Mesenchymal stem cell (in vitro differentiated cells and primary cell): ENCODE measurements around the gene BEND5.

ENCODE experiments used
- DNase-seq: peaks from one replicate; pipeline ENCODE4 v3.0.0-alpha.2; 2013
- H2AFZ ChIP-seq: one replicate; pipeline ENCODE4 v1.6.1; 2013; ENCODE audit warnings: low read depth, mild to moderate bottlenecking, control low read depth, inconsistent platforms, low read length, moderate library complexity
- H2AK5ac ChIP-seq: 2 replicates; pipeline ENCODE4 v1.6.1; 2013; ENCODE audit warnings: low read length, moderate library complexity, mild to moderate bottlenecking, inconsistent platforms; ENCODE audit not compliant: severe bottlenecking
- H2BK120ac ChIP-seq: one replicate; pipeline ENCODE4 v1.6.1; 2013; ENCODE audit warnings: low read depth, mild to moderate bottlenecking, inconsistent platforms, low read length, moderate library complexity
- H2BK12ac ChIP-seq, 2 experiments: one replicate each; pipeline ENCODE4 v1.6.1; 2013; ENCODE audit warnings: inconsistent platforms in 2 of 2, low read length in 2 of 2, mild to moderate bottlenecking in 2 of 2, moderate library complexity in 2 of 2, control low read depth in 1 of 2
- H2BK15ac ChIP-seq: one replicate; pipeline ENCODE4 v1.6.1; 2013; ENCODE audit warnings: mild to moderate bottlenecking, low read depth, inconsistent platforms; ENCODE audit not compliant: poor library complexity, severe bottlenecking
- H2BK5ac ChIP-seq: 2 replicates; pipeline ENCODE4 v1.6.1; 2013; ENCODE audit warnings: low read depth, mild to moderate bottlenecking, low read length, control low read depth, inconsistent platforms; ENCODE audit not compliant: poor library complexity, severe bottlenecking
- H3K14ac ChIP-seq, 2 experiments: one replicate each; pipeline ENCODE4 v1.6.1; 2013; ENCODE audit warnings: inconsistent platforms in 2 of 2, low read length in 2 of 2, control low read depth in 1 of 2, mild to moderate bottlenecking in 1 of 2, moderate library complexity in 1 of 2
- H3K18ac ChIP-seq, 2 experiments: one replicate each; pipeline ENCODE4 v1.6.1; 2013; ENCODE audit warnings: inconsistent platforms in 2 of 2, low read length in 2 of 2, control low read depth in 1 of 2, low read depth in 1 of 2, mild to moderate bottlenecking in 1 of 2
- H3K23ac ChIP-seq, 2 experiments: one replicate each; pipeline ENCODE4 v1.6.1; 2013; ENCODE audit warnings: inconsistent platforms in 2 of 2, low read length in 2 of 2, mild to moderate bottlenecking in 2 of 2, moderate library complexity in 2 of 2, control low read depth in 1 of 2
- H3K27ac ChIP-seq: 2 replicates; pipeline ENCODE4 v1.5.1; 2013; ENCODE audit warnings: mild to moderate bottlenecking, moderate library complexity, low read length, control low read depth, inconsistent platforms; ENCODE audit not compliant: poor library complexity, severe bottlenecking
- H3K27me3 ChIP-seq, 2 experiments: 2 replicates each; pipeline versions ENCODE4 v1.6.1 to v1.7.0; 2013; ENCODE audit warnings: low read length in 2 of 2, mild to moderate bottlenecking in 2 of 2, moderate library complexity in 2 of 2, control low read depth in 1 of 2, inconsistent platforms in 1 of 2; ENCODE audit not compliant: control insufficient read depth in 1 of 2, insufficient read depth in 1 of 2
- H3K36me3 ChIP-seq, 2 experiments: 2 replicates each; pipeline versions ENCODE4 v1.6.1 to v1.7.0; 2013; ENCODE audit warnings: low read length in 2 of 2, control low read depth in 1 of 2, inconsistent platforms in 1 of 2, low read depth in 1 of 2, mild to moderate bottlenecking in 1 of 2; ENCODE audit not compliant: insufficient read depth in 2 of 2, control insufficient read depth in 1 of 2
- H3K4ac ChIP-seq, 2 experiments: one replicate each; pipeline ENCODE4 v1.6.1; 2013; ENCODE audit warnings: inconsistent platforms in 2 of 2, low read length in 2 of 2, mild to moderate bottlenecking in 2 of 2, moderate library complexity in 2 of 2, control low read depth in 1 of 2, low read depth in 1 of 2
- H3K4me1 ChIP-seq: 2 replicates; pipeline ENCODE4 v1.6.1; 2013; ENCODE audit warnings: low read depth, low read length, control low read depth; ENCODE audit not compliant: control insufficient read depth, insufficient read depth
- H3K4me2 ChIP-seq: 2 replicates; pipeline ENCODE4 v1.6.1; 2013; ENCODE audit warnings: low read length, mild to moderate bottlenecking, inconsistent platforms; ENCODE audit not compliant: poor library complexity, severe bottlenecking
- H3K4me3 ChIP-seq, 2 experiments: 2 replicates each; pipeline versions ENCODE4 v1.5.1 to v1.7.0; 2013; ENCODE audit warnings: low read length in 2 of 2, mild to moderate bottlenecking in 2 of 2, control low read depth in 1 of 2, low read depth in 1 of 2; ENCODE audit not compliant: insufficient read depth in 1 of 2
- H3K79me1 ChIP-seq: replicated peaks from 2 replicates; pipeline ENCODE4 v1.6.1; 2013; ENCODE audit warnings: mild to moderate bottlenecking, control low read depth, low read length, inconsistent platforms; ENCODE audit not compliant: poor library complexity, severe bottlenecking
- H3K9ac ChIP-seq: 2 replicates; pipeline ENCODE4 v1.7.0; 2013; ENCODE audit warnings: mild to moderate bottlenecking, low read length, moderate library complexity
- H3K9me3 ChIP-seq: 2 replicates; pipeline ENCODE4 v1.7.0; 2013; ENCODE audit warnings: mild to moderate bottlenecking, low read length; ENCODE audit not compliant: control insufficient read depth
- H4K8ac ChIP-seq: one replicate; pipeline ENCODE4 v1.6.1; 2013; ENCODE audit warnings: inconsistent platforms, mild to moderate bottlenecking, low read length, moderate library complexity
- H4K91ac ChIP-seq: one replicate; pipeline ENCODE4 v1.6.1; 2013; ENCODE audit warnings: mild to moderate bottlenecking, low read length, inconsistent platforms
- WGBS: methylation state at CpG from one replicate; pipeline ENCODE4 v1.1.7; 2013; ENCODE audit warnings: mixed read lengths; 5-methylcytosine and 5-hydroxymethylcytosine counted together

Gene BEND5

DNA sequence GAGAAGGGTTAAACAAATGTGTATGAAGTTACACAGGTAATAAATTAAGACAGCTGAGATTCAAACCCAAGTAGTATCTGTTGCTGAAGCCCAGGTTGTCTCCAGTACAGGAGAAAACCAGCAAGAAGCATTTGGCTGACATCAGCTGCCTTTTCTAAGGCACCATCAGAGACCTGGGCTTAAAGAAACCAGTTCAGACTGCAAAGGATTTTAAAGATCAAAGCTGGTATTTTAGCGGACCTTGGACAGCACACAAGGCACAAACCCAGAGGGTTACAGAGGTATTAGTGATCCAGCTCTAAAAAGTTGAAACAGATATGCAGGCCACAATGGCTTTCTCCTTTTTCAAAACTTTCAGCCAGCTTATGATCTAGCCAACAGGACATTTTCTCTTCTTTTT, 23.4 kb downstream of the BEND5 start:
- Histone ChIP-seq H3K4ac (no peak overlapping the region), H3K18ac (no peak overlapping the region), H4K91ac (no peak overlapping the region), H2BK120ac (no peak overlapping the region), H3K14ac (no peak overlapping the region), H3K27me3 (no peaks in the 10 kb centered on the region), H3K27ac (no peak overlapping the region), H3K9ac (no peak overlapping the region), H3K4me3 (no peak overlapping the region), H2BK15ac (no peak overlapping the region), H3K4me1 (no peaks in the 10 kb centered on the region), H3K9me3 (no peaks in the 10 kb centered on the region), H3K36me3 (peaks cover 4 to 18% of the 10 kb centered on the region in 2 experiments), H2AK5ac (no peak overlapping the region), H4K8ac (no peak overlapping the region), H2AFZ (no peak overlapping the region), H2BK5ac (no peak overlapping the region), H2BK12ac (no peak overlapping the region), H3K79me1 (no peaks in the 10 kb centered on the region), H3K23ac (no peak overlapping the region), H3K4me2 (no peak overlapping the region)
- 80% methylated on average over 1 of the region's 1 CpG for WGBS
- DNase-seq = no peak

DNA sequence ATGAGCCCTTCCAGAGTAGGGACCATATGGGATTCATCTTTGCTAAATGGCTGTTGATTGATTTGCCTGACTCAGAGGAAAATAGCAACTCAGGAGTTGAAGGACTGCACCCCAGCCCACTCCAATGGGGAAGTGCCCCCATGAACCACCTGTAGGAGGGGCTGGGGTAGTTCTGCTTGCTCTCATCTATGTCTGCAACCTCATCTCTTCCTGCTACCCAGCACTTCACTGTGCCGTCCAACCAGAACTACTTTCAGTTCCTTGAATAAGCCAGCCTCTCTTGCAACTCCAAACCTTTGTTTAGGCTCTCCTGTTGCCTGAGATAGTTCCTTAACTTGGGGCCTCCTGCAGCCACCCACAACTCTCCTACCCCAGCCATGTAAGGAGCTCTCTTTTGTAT, 26.6 kb downstream of the BEND5 start:
- H3K27ac ChIP-seq = no peak overlapping the region
- no peak overlapping the region for H4K8ac ChIP-seq
- H3K4me2 ChIP-seq = no peak overlapping the region
- H3K36me3 ChIP-seq = peaks cover 0 to 20% of the 10 kb centered on the region in 2 experiments
- no peak overlapping the region for H2BK120ac ChIP-seq
- no peak overlapping the region for H2BK12ac ChIP-seq
- no peak overlapping the region for H2BK5ac ChIP-seq
- H2AK5ac ChIP-seq = no peak overlapping the region
- no peak overlapping the region for H3K4ac ChIP-seq
- DNase-seq = no peak
- no peak overlapping the region for H4K91ac ChIP-seq
- H3K9me3 ChIP-seq = no peaks in the 10 kb centered on the region
- no peak overlapping the region for H2AFZ ChIP-seq
- H3K14ac ChIP-seq = no peak overlapping the region
- no peak overlapping the region for H3K4me3 ChIP-seq
- H2BK15ac ChIP-seq = no peak overlapping the region
- H3K23ac ChIP-seq = no peak overlapping the region
- H3K79me1 ChIP-seq = no peaks in the 10 kb centered on the region
- H3K27me3 ChIP-seq = no peaks in the 10 kb centered on the region
- no peak overlapping the region for H3K9ac ChIP-seq
- no peaks in the 10 kb centered on the region for H3K4me1 ChIP-seq
- 88% methylated on average over 1 of the region's 1 CpG for WGBS
- no peak overlapping the region for H3K18ac ChIP-seq

GRCh38 chr1:48749068-48749467, 27.6 kb downstream of the BEND5 start:
- Histone ChIP-seq H3K27ac (no peak overlapping the region), H3K4me3 (no peak overlapping the region), H3K79me1 (no peaks in the 10 kb centered on the region), H2BK12ac (no peak overlapping the region), H3K4ac (no peak overlapping the region), H4K91ac (no peak overlapping the region), H3K36me3 (peaks cover 0 to 18% of the 10 kb centered on the region in 2 experiments), H2BK120ac (no peak overlapping the region), H3K18ac (no peak overlapping the region), H3K4me2 (no peak overlapping the region), H3K9me3 (no peaks in the 10 kb centered on the region), H3K23ac (no peak overlapping the region), H3K4me1 (no peaks in the 10 kb centered on the region), H3K27me3 (no peaks in the 10 kb centered on the region), H2BK15ac (no peak overlapping the region), H2BK5ac (no peak overlapping the region), H4K8ac (no peak overlapping the region), H3K14ac (no peak overlapping the region), H2AK5ac (no peak overlapping the region), H2AFZ (no peak overlapping the region), H3K9ac (no peak overlapping the region)
- 82% methylated on average over 4 of the region's 7 CpGs for WGBS
- no peak for DNase-seq

GRCh38 chr1:48746906-48747305, 29.8 kb downstream of the BEND5 start:
- Histone ChIP-seq H3K79me1 (no peaks in the 10 kb centered on the region), H3K4ac (no peak overlapping the region), H2BK12ac (no peak overlapping the region), H3K4me3 (no peak overlapping the region), H4K8ac (no peak overlapping the region), H3K4me1 (no peaks in the 10 kb centered on the region), H2BK5ac (no peak overlapping the region), H3K4me2 (no peak overlapping the region), H3K14ac (no peak overlapping the region), H3K18ac (no peak overlapping the region), H3K27ac (no peak overlapping the region), H4K91ac (no peak overlapping the region), H3K36me3 (peaks cover 0 to 18% of the 10 kb centered on the region in 2 experiments), H2BK120ac (no peak overlapping the region), H3K23ac (no peak overlapping the region), H3K9ac (no peak overlapping the region), H3K27me3 (no peaks in the 10 kb centered on the region), H2BK15ac (no peak overlapping the region), H3K9me3 (no peaks in the 10 kb centered on the region), H2AK5ac (no peak overlapping the region), H2AFZ (no peak overlapping the region)
- 95% methylated on average over 5 of the region's 5 CpGs for WGBS
- DNase-seq = no peak
